GM12865 (cell line): Measurements from ENCODE around the gene LRRC2.

ENCODE experiments used
- DNase-seq: peaks from one replicate; pipeline ENCODE4 v3.0.0; 2010; ENCODE audit warnings: low read depth
- H3K4me3 ChIP-seq: 2 replicates; pipeline ENCODE4 v1.5.1; 2011; ENCODE audit warnings: mild to moderate bottlenecking, low read depth, low read length, control low read depth
- CTCF ChIP-seq: IDR thresholded peaks from 2 replicates; pipeline ENCODE4 v1.5.1; 2011; ENCODE audit warnings: low read length, control low read depth, low read depth, inconsistent platforms; ENCODE audit not compliant: insufficient read depth; ENCODE audit errors: missing control alignments

LRRC2 gene

GRCh38 chr3:46479696-46480095, 86.4 kb downstream of the LRRC2 start:
- TF ChIP-seq CTCF, result no peak
- H3K4me3 ChIP-seq, result no peak overlapping the region
- no peak for DNase-seq

DNA sequence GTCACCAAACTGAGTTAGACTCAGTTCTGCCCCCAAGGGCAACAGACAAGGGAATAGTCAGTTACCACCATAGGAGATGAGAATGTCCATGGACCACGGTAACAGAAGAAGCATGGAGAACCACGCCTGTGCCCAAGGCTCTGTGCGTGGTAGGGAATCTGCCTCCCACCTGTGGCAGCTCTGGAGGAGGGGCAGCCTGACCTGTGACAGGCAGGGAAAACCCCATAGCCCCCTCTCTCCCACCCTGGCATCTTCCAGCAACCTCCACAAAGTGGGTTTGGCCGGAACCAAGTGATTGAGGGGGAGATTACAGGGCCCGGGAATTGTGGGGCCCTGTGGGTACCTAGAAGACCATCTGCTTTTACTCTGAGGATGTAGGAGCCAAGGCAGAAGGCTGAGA, 87.1 kb downstream of the LRRC2 start:
- DNase-seq, result no peak
- H3K4me3 ChIP-seq, result no peak overlapping the region
- TF ChIP-seq CTCF, result no peak

DNA sequence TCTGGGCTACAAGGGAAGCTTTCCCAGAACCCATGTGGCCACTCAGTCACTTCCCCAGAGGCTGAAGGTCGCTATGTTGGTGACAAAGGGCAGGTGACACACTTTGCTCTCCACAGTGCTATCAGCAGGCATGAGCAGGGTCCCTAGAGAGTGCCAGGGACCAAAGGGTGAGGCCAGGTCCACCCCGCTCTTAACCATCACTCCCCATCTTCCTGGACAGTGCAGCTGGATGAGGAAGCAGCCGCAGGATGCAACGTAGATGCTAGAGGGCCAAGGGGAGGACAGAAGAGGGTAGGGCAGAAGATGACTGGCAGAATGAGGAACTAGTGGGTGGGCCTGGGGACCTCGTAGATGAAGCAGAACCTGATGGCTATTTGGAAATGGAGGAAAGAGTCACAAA, 87.8 kb downstream of the LRRC2 start:
- H3K4me3 ChIP-seq, result no peak overlapping the region
- no peak for DNase-seq
- TF ChIP-seq CTCF, result no peak

DNA sequence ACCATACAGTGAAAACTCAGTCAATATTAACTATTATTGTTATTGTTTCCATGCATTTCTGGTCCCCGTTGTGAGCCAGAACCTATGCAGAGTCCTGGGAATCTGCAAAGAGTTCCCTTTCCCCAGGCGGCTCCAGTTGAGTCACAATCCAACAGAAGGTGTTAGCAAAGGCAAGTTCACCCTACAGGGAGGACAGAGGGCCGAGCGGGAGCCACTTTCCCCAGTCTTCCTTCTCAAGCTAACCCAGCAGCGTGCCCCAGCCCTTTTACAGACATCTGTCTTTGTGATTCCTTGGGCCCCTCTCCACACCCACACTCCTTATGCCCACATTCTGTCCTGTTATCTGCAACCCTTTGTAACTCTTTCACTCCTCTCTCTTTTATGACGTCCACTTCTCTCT, 88.3 kb downstream of the LRRC2 start:
- no peak for DNase-seq
- TF ChIP-seq CTCF, result no peak
- H3K4me3 ChIP-seq, result no peak overlapping the region

GRCh38 chr3:46477145-46477544, 89.0 kb downstream of the LRRC2 start:
- TF ChIP-seq CTCF, result no peak
- DNase-seq, result no peak
- no peak overlapping the region for H3K4me3 ChIP-seq

DNA sequence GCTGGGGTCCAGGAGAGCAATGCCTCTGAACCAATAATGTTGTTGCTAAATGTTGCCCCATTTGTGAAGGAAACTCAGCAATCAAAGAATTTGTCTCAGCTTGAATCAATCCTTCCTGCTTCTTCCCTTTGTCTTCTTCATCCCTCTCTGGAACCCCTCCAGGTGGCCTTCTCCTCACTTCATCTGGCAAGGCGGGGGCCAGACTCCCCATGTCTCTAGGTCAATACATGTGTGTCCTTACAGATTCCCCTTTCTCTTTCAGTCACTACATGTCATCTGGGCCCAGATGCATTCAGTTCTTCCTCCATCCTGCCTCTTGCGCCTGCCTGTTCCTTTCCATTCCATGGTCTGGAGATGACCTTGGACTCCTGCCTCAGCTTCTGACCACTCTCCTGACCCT, 93.4 kb downstream of the LRRC2 start:
- no peak for DNase-seq
- no peak for TF ChIP-seq CTCF
- H3K4me3 ChIP-seq, result no peak overlapping the region

DNA sequence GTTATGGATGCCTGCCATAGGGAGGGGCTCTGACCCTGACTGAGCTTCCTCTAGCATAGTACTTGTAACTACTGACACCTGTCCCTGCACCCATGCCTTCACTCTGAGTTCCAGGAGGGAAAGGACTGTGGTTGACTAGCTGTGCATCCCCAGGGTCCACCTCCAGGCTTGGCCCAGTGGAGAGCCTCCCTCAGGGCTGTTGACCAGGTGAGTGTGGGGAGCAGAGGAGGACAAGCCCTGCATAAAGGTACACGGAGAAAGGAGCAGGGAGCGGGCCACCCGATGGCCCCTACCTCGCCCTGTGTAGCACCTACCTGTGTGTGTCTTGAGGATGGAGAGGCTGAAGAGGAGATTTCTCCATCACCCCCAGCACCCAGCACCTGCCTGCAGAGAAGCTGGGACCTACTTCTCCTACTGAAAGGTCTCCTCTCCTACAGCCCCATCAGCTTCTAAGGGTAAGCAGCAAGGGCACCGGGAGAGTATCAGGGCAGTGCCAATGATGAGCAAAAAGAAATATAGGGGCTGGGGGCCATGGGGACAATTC, 94.7 kb downstream of the LRRC2 start:
- H3K4me3 ChIP-seq, result no peak overlapping the region
- DNase-seq, result no peak
- no peak for TF ChIP-seq CTCF
